NCI-H1694 treated with DMSO at 0.1 percent for 48 hours (cell line): Measurements from ENCODE around the gene CPED1.
"Not testable (repeated sequence)": the region's sequence is repeated elsewhere in the genome, so short reads cannot be mapped to it uniquely, and the experiment has no call there.

ENCODE experiments used
- DNase-seq: peaks from one replicate; lab custom pipeline; 2025; lab: John Stamatoyannopoulos, UW

CPED1 gene

DNA sequence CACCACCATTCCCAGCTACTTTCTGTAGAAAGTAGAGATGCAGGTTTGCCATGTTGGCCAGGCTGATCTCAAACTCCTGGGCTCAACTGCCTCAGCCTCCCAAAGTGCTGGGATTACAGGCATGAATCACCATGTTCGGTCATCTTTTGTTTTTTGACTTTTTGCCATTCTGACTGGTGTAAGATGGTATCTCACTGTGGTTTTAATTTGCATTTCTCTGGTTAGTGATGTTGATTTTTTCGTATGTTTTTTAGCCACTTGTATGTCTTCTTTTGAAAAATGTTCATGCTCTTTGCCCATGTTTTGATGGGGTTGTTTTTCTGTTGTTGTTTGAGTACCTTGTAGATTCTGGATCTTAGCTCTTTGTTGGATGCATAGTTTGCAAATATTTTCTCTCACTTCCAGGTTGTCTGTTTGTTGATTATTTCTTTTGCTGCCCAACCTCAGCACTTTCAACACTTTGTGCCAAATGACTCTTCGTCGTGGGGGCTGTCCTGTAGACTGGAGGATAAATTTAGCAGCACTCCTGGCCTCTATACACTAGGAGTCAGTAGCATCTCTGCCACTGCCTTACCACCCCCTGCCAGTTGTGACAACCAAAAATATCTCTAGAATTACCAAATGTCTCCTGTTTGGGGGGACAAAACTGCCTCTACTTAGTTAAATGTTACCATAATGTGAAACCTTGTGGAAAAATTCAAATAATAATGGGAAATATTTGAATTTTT is 6.5 kb upstream of the CPED1 start:
- no peak for DNase-seq

DNA sequence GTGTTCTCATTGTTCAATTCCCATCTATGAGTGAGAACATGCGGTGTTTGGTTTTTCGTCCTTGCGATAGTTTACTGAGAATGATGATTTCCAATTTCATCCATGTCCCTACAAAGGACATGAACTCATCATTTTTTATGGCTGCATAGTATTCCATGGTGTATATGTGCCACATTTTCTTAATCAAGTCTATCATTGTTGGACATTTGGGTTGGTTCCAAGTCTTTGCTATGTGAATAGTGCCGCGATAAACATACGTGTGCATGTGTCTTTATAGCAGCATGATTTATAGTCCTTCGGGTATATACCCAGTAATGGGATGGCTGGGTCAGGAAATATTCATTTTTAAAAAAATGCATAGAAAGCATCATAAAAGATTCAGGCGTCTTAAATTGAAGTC is 4.9 kb upstream of the CPED1 start:
- DNase-seq: not testable (repeated sequence)

DNA sequence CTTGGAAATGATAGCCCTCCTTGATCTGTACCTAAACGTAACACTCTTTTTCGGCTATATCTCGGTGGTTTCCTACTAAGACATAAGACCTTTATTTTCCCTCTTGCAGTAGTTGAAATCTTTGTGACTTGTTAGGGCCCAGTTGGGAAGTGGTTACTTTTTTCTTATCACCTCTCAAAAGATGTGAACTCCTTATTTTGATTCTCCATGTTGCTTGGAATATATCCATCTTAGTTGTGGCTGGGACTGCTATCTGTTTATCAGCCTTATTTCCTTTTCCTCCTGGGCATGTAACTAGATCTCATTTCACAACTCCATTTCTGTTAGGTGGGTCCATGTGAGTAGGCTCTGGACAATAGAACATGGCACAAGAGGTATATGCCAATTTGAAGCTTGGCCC is 4.1 kb upstream of the CPED1 start:
- DNase-seq: no peak

DNA sequence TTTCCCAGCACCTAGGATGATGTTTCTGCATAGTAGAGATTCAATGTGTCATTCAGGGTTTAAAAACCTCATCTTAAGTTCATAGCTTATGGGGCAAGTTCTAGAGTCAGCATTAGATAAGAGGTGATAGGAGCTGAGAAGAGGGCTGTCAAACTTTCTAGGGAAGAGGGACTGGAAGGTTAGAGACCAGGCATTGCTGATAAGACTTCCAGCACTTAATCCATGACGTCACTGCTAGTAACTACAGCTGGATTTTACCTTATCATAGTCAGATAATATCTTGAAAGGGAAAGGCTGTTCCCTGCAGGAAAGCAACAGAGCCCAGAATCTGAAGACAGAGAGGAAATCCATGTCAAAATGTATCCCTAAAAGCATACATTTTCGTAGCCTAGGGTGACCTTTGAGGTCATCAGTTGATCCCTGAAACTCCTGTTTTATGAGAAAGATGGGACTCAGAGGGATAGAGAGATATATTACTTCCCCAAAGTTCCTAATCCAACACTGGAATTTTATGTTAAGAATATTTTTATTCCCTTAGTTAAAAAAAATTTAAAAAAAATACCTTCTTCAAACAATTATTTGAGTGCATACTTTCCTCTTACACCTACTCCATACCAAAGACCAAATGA is 3.3 kb upstream of the CPED1 start:
- DNase-seq: no peak

DNA sequence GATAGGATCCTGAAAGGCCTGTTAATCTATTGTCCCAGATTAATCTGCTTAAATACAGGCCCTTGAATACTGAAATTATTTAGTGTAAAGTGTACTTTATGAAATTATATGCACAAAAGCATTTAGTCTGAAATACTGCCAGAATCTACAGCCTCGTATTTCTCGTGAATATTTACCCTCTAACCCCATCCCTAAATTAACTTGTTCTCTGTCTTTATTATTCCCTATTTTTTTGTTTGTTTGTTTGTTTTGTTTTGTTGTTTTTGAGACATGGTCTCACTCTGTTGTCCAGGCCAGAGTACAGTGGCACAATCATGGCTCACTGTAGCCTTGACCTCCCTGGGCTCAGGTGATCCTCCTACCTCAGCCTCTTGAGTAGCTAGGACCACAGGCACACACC is 2.7 kb upstream of the CPED1 start:
- no peak for DNase-seq

DNA sequence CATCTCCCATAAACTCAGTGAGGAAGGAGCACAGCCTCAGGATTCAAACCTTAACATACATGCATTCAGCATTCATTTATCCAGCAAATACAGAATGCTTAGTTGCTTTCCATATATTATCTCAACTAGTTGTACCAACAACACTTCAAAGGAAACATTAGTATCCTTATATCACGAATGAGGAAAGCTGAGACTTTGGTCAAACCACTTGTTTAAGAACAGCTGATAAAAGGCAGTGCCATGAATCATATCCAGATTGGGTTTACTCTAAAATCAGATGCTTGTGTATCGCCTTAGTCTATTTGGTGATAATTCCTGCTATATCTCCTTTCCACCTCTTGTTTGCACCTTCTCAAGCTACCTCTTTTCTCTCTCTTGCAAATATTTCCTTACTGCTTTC is 1.9 kb upstream of the CPED1 start:
- DNase-seq: no peak

DNA sequence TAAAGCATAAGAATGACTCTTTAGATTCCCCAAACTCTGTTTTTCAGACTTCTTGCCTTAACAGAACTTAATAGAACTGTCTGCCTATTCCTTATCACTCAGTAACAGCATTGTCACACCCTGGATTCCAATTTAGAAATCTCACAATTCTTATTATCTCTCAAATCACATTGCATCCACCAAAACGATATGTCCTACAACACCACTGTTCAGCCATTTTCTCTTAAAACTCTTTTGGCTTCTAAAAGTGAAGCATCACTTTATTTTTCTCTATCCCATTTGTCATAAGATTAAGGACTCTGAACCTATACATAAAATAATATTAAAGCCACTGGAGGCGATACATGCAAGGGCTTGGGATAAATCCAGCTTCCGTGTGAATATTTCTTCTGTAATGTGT is 1.2 kb upstream of the CPED1 start:
- DNase-seq: no peak

DNA sequence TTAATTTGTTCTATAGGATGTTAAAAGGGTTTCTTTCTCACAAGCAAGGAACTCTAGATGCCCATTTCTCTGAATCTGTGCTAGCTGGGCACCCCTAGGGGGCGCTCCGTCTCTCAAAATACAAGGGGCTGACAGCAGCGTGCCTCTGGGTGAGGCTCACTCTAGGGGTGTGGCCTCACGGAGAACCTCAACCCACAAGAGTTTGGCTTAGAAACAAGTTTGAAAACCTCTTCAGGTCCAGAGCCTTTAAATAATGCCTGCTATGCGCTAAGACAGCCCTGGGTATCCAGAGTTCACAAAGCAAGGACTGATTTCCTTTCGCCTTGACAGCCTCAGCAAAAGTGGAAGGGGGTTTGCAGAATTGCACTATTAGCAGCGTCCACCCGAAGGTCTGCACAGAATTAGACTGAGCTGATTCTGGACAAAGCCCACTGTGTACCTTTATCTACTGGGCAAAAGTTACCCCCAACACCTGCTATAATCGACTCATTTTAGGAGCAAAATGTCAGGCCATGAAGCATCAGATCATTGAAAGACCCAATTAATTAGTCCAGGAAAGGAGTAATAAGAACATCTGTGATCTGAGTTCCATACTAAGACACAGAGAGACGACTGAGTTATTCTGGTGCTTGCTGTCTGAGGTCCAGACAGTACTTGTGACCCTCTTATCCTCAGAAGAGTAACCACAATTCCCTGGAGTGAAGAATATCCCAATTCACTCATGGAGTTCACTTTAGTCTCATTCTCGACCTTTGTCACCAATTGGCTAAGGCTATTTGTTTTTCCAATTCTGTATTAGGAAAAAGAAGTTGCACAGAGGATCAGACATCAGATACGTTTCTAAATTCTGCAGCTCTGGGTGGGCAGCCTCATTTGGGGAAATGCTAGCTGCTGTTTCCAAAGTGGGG is 574 bp upstream of the CPED1 start:
- peak; percentile 79 for DNase-seq

DNA sequence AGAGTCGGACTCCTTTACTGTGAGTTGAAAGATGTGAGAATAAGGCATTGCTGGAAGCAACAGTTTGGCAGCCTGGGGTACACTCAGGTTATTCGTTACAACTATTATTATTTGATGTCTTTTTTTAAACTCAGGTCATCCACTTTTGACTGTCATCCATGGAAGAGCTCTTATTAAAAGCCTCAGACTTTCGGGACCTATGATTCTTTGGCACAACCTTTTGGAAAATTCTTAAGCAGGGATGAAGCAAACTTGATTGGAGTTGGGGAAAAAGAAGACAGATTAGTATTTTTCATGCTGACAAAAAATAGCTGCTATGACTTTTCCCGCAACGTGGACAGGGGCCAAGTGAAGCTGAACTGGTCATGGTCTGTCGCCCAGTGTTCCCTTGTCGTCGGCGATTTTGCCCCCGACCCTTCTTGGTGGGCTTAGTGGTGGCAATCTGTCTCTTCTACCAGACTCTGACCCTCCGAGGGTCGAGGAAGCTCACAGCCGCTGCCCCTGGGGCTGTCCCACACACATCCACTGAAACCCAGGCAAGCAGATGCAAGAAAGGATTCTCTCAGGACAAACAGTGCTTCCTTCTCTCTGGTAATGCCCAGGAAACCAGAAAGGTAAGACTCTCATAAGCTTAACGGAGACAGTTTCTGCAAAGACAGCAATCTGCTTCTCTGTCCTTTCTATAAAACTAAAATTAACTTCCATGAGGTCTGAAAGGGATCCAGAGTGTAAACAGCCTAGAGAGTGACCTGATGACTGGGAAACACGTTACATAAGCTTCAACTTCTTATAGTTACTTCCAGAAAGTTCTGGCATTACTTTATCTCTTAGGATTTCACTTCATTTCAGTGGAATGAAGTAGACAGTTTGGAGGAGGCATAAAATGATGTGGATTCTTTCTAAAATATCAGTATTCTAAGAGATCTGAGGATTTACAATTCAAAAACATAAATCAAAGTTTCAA is 1.0 kb downstream of the CPED1 start:
- DNase-seq: no peak

DNA sequence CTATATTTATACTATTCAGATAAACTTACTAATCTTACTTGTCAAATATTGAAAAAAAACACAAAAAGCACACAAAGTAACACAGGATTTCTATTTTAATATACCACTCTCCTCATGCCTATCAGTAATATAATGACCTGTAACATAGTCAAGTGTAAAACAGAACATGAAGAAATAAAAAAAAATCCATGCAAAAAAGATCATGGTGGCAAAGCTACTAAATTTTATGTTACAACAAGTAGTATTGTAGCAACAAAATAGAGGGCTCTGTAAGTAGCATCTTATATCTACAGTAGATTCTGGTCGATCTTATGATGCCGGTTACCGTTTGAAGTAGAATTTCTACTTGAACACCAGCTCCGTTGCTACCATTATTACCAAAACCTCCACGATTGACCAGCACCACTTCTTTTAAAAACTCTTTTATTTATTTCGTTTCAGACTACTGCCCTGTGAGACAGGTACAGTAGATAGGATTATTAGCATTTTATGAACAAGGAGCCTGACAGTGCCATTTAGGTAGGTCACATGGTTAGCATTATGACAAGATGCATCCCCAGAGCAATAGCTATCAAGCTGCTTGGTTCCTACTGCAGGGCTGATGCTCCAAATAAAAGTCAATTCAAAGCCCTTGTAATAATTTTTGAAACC is 2.1 kb downstream of the CPED1 start:
- DNase-seq: no peak

DNA sequence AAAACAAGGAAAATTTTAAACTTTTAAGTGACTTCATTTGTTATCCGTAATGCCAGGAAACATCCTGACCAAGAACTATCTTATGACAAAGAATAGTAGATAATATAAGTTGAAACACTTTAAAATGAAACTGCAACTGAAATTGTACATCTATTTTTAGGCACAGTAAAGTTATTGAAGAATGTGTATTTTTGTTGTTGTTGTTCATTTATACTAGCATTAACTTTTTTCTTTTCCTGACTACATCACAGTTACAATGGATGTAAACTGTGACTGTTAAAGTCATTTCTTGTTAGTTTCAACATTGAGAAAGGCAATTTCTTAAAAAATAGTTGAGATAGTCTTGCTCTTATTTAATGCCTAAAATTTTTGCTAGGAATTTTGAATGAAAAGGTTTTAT is 2.6 kb downstream of the CPED1 start:
- DNase-seq: no peak

DNA sequence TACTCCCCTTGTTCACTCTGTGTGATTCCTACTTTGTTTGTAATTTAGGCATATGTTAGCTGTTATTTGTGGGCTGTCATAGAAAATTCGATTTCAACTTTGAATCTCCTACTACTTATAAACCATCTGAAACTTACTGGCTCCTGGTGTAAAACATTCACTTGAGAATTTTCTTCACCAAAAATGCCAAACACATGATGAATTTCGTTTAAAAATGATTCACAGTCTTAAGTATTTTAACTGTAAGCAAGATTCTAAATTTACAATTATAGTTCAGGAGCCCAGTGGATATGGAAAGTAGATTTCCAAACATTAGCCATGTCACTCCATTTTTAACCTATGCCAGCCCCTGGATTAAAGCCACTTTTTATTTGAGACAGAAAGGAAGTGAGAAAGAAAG is 3.1 kb downstream of the CPED1 start:
- no peak for DNase-seq

DNA sequence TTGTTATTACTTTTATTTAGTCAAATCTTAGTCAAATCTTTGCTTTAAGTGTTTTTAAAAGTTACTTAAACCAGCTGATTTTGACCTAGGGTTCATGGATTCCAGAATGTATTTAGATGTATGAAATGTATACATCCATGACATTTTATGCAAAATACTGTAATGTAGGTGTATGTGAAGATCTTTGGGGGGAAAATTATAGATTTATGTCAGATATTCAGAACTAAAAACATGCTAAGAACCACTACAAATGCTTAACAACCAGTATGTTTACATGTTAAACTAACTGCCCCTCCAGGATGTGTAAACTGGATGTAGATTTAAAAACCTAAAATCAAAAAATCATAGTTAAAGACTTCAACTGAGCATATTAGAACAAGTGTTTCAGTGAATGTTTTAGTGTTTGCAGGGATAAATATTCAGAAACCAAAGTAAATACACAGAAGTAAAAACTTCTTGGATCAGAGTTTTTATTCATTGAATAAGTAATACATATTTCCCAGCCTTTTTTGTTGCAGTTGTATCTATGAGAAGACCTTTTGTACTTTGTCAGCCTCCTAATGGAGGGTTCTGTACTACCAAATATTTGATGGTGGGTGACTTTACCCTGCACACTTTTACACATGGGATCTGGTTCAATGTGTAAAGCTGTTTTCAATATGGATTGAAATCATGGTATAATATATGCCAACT is 3.9 kb downstream of the CPED1 start:
- DNase-seq: no peak

DNA sequence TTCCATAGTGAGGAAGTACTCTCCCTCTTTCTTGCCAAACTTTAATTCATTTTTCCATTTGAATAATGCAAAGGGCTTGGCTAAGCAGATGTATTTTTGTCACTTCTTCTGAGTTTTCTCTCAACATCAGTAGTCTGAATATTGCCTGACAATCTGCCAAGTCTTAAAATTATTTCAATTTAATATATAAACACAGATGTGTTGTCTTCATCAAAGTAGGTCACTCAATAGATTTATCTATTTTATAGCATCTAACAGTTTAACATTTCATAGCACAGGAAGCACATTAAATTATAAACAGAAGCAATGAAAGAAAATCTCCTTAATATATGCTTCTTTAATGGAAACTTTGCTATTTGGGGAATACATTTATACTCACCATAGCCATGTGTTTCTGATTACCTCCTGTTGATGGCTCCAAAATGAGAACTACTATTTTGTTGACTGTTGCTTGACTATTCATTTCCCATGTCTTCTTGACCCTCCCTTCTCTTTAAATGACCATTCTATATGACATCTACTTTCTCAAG is 4.5 kb downstream of the CPED1 start:
- no peak for DNase-seq

DNA sequence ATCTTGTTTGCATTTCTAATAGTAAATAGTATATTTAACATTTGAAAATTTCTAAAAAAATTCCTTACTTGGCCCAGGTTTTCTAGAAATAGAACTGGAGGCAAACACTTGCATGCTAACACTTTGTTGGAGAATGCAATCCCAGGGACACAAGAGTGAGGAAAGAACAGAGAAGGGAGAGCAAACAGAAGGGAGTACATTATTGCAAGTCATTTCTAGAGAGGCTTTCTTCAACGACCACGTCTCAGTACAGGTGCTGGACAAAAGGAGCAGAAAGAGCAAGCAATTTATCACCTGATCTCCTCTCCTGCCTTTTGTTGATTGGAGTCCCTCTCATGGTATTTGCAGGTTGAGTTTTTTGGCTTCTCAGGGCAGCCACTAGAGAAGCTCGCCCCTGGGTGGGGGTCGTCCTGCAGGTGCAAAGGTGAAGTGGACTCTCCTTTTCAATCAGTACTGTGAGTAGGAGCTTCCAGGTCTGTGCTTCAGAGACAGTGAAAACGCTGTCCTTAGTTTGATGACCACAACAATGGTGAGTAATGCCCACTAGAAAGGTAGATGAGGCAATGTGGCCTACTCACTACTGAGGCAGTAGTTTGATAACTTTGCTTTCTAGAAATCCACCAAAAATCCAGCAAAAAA is 5.2 kb downstream of the CPED1 start:
- no peak for DNase-seq

DNA sequence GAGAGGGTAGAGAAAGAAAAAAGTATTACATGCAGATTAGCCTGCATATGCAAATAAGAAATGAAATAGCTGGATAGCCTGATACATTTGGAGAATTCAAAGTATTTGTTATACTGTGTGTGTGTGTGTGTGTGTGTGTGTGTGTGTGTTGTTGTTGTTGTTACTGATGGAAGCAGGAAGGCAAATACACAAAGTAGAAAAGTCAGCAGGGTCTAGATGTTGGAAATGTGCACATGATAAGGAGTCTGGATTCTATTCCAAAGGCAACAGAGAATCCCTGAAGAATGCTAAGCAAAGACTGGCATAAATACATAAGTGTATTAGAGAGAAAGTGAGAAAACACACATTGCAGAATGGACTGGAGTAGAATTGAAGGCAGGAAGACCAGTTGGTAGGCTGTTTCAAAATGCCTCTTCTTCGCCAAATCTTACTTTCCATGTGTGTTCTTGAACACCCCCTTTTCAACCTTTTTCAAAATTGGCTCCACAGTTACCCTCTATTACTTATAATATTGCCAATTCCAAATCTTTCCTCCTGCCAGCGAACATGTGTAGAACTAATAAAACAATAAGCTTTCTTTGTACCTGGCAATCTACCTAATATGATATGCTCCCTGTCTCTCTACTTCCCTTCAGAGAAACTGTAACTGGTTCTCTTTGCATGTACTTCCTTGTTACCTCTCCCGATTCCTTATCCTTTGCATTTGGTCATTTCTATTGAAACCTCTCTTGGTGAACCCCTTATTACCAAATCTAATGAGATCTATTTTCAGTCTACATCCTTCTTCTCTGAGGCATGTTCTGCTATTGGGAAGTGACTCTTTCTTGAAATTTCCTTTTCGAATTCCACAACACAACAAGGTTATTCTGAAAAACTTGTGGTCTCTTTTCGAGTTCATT is 6.2 kb downstream of the CPED1 start:
- no peak for DNase-seq

DNA sequence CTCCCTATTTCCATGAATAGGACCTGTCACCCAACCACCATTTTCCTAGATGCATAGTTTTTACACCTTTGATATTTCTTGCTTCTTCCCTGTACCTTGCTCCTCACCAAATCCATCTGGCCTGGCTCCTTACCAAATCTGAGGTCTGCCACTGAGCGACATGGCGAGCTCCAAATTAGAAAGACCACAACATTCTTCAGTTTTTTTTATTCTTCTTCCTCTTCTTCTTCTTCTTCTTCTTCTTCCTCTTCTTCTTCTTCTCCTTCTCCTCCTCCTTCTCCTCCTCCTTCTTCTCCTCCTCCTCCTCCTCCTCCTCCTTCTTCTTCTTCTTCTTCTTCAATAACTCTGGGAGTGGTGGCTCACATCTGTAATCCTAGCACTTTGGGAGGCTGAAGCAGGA is 7.1 kb downstream of the CPED1 start:
- DNase-seq: no peak

DNA sequence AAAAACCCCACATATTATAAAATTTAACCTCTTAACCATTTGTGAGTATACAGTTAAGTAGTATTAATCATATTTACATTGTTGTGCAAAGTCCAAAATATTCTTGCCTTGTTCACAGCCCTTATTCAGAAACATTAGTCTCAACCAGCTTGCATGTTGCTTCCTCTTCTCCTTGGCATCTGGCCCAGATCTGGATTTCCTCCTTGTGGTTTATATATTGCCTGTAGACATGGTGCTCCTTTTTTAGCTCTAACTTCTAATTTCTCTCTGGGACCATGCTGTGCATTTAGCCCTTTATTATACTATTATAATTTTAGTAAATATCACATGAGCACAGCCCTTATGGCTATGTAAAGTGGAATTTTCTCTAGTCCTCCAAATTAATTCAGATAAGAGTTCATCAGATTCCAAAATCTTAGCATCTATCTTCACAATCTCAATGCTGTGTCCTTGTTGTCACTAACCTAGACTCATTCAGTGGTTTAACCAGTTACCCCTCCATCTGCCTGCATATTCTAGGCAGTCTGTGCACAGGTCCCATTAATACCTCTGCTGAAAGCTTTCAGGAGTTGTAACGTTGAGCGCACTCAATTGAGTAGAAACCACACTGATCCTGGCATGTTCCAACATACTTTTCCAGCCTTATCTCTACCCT is 7.9 kb downstream of the CPED1 start:
- peak; percentile 25 for DNase-seq
